Bronchial epithelial cell (primary cell): Measurements from ENCODE around the gene ANKRD23. TPM values are rescaled to one million over a fixed set of nuclear protein-coding genes. Genes with fewer than 3 reads are reported as not detected.

ENCODE experiments used
- DNase-seq: peaks from one replicate; pipeline ENCODE4 v3.0.0-alpha.2; 2010; ENCODE audit warnings: low read depth
- FAIRE-seq: peaks from 2 replicates; lab custom pipeline; 2011; peaks lifted over from hg19 to GRCh38; lab: Jason Lieb, UNC
- H3K27me3 ChIP-seq: 2 replicates; pipeline ENCODE4 v1.5.1; 2011; ENCODE audit warnings: low read length; ENCODE audit not compliant: control insufficient read depth, insufficient read depth
- H3K36me3 ChIP-seq: 2 replicates; pipeline ENCODE4 v1.5.1; 2011; ENCODE audit warnings: low read length; ENCODE audit not compliant: control insufficient read depth, insufficient read depth
- H3K4me3 ChIP-seq: 2 replicates; pipeline ENCODE4 v1.5.1; 2011; ENCODE audit warnings: mild to moderate bottlenecking, low read depth, low read length, control low read depth
- total RNA-seq: library from RNA; depleted of rRNA; stranded (reverse); fragments of >200 nt; gene quantifications from 2 replicates; pipeline ENCODE4 v1.2.1, GENCODE V29; 2014
- TF ChIP-seq, protein P1 (sequence below): IDR thresholded peaks from 2 replicates; pipeline ENCODE4 v1.5.1; 2011; ENCODE audit warnings: mild to moderate bottlenecking, moderate library complexity, low read length, control low read depth, inconsistent platforms; ENCODE audit not compliant: insufficient read depth, severe bottlenecking

ANKRD23 gene
- total RNA-seq, 1 donor from 2014 or later = 0.79 TPM

GRCh38 chr2:96831679-96832078 lies 12.1 kb downstream of the ANKRD23 start:
- DNase-seq = no peak
- H3K4me3 ChIP-seq = no peak overlapping the region
- H3K27me3 ChIP-seq = no peaks in the 10 kb centered on the region
- no peak for FAIRE-seq
- peaks cover 17% of the 10 kb centered on the region for H3K36me3 ChIP-seq
- TF ChIP-seq, protein P1, sequence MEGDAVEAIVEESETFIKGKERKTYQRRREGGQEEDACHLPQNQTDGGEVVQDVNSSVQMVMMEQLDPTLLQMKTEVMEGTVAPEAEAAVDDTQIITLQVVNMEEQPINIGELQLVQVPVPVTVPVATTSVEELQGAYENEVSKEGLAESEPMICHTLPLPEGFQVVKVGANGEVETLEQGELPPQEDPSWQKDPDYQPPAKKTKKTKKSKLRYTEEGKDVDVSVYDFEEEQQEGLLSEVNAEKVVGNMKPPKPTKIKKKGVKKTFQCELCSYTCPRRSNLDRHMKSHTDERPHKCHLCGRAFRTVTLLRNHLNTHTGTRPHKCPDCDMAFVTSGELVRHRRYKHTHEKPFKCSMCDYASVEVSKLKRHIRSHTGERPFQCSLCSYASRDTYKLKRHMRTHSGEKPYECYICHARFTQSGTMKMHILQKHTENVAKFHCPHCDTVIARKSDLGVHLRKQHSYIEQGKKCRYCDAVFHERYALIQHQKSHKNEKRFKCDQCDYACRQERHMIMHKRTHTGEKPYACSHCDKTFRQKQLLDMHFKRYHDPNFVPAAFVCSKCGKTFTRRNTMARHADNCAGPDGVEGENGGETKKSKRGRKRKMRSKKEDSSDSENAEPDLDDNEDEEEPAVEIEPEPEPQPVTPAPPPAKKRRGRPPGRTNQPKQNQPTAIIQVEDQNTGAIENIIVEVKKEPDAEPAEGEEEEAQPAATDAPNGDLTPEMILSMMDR = no peak

DNA sequence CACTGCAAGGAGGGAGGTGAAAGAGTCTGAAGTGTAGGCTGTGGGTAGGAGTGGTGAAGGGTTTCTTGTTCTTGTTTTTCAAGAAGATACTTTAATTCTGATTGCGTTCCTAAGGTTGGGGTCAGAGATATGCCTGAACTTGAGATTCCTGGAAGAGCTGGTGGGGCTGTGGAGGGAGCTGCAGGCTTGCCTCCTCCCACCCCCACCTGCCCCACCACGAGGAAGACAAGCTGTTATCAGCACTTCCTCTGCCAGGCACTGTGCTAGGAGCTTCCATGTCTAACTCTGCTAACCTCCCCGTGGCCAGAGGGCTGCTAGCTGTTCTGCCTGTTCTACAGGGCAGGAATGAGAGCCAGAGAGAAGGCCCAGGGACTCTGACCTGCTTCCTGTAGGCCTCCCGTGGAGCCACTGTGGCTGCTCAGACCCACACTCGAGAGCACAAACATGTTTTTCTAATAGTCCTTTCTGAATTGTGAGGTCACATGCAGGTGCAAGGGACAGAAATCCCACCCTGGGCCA lies 13.7 kb downstream of the ANKRD23 start:
- FAIRE-seq = no peak
- peaks cover 17% of the 10 kb centered on the region for H3K36me3 ChIP-seq
- H3K4me3 ChIP-seq = no peak overlapping the region
- TF ChIP-seq, protein P1 = no peak
- no peaks in the 10 kb centered on the region for H3K27me3 ChIP-seq
- DNase-seq = no peak

GRCh38 chr2:96828874-96829273 lies 14.9 kb downstream of the ANKRD23 start:
- TF ChIP-seq, protein P1 = no peak
- DNase-seq (no peak), FAIRE-seq (no peak)
- no peaks in the 10 kb centered on the region for H3K27me3 ChIP-seq
- H3K36me3 ChIP-seq = peaks cover 17% of the 10 kb centered on the region
- no peak overlapping the region for H3K4me3 ChIP-seq

DNA sequence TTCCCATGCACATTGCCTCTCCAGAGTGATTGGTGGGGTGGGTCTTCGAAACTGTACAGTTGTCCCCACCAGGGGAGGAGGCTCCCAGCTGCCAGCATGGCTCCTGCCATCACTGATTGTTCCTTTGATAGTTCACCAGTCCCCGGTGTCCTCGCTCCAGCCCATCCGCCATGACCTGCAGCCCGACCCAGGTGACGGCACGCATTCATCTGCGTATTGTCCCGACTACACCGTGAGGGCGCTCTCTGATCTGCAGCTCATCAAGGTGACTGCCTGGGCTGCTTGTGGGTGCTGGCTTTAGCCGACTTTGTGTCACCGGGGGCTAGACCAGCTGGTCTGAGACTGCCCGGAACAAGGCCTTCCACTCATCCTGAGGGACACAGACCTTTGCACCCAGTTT lies 15.4 kb downstream of the ANKRD23 start:
- peaks cover 17% of the 10 kb centered on the region for H3K36me3 ChIP-seq

DNA sequence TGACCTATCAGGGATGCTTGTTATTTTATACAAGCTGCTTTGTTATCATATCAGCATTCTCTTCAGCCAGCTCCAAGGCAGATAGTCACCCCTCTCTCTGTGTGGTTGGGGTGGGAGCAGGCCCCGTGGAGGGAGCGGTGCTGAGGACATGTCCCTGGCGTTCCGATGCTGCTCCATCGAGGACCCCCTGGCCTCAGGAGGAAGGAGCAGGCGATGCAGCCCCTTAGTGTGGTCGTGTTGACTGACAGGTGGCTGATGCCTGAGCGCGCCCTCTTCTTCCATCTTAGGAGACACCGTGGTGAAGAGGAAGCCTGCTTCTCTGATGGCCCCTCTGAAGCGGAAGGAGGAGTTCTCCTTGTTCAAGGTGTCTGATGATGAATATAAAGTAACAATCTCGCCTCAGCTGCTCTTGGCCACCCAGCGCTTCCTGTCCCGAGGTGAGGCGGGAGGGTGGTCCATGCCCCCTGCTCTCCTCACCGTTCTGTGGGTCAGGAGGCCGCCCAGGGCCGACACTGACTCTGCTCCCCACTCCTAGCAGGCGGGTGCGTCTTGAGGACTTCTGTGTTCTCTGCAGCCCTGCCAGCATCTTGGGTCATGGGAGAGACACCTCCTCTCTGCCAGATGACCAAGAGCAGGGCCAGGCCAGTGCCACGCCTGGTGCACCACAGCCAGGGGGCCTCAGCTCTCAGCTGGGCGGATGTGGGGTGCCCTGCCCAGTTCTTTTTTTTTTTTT lies 17.1 kb downstream of the ANKRD23 start:
- Histone ChIP-seq H3K27me3 (no peaks in the 10 kb centered on the region), H3K36me3 (peaks cover 16% of the 10 kb centered on the region), H3K4me3 (no peak overlapping the region)
- DNase-seq (no peak), FAIRE-seq (no peak)
- TF ChIP-seq, protein P1 = no peak

More for the DNA sequence above, 15.4 kb downstream of the ANKRD23 start:
- DNase-seq (no peak), FAIRE-seq (no peak)
- Histone ChIP-seq H3K4me3 (no peak overlapping the region), H3K27me3 (no peaks in the 10 kb centered on the region)
- TF ChIP-seq, protein P1 = no peak
